Stimulated activated naive CD8-positive, alpha-beta T cell treated with anti-CD3 and anti-CD28 coated beads, Interleukin-15, amount 100 ng/mL, for 72 hours (primary cell): ENCODE measurements around the gene TPPP.

Experiments
- ATAC-seq: fragments of 150-1000 bp; cut with Tn5 transposase; 2 replicates; pipeline ENCODE4 v1.10.0; 2021; ENCODE audit warnings: mild to moderate bottlenecking, moderate library complexity
- DNase-seq, 2 donors: peaks; one replicate each; pipeline ENCODE4 v3.0.0; 2021 to 2022
- H3K27ac Mint-ChIP-seq, 2 donors: one replicate each; pipeline ENCODE4 v1.8.0; 2022; ENCODE audit warnings: mild to moderate bottlenecking in 2 of 2, mixed read lengths in 2 of 2, moderate library complexity in 2 of 2
- H3K27me3 Mint-ChIP-seq: one replicate; pipeline ENCODE4 v1.8.0; 2022; ENCODE audit warnings: mixed read lengths
- H3K4me1 Mint-ChIP-seq: one replicate; pipeline ENCODE4 v1.8.0; 2022; ENCODE audit warnings: mild to moderate bottlenecking, mixed read lengths
- H3K4me3 Mint-ChIP-seq, 2 donors: one replicate each; pipeline ENCODE4 v1.8.0; 2022; ENCODE audit warnings: mild to moderate bottlenecking in 2 of 2, mixed read lengths in 2 of 2, moderate library complexity in 1 of 2
- H3K9me3 Mint-ChIP-seq, 2 donors: one replicate each; pipeline ENCODE4 v1.8.0; 2022; ENCODE audit warnings: mixed read lengths in 2 of 2

The TPPP gene

DNA sequence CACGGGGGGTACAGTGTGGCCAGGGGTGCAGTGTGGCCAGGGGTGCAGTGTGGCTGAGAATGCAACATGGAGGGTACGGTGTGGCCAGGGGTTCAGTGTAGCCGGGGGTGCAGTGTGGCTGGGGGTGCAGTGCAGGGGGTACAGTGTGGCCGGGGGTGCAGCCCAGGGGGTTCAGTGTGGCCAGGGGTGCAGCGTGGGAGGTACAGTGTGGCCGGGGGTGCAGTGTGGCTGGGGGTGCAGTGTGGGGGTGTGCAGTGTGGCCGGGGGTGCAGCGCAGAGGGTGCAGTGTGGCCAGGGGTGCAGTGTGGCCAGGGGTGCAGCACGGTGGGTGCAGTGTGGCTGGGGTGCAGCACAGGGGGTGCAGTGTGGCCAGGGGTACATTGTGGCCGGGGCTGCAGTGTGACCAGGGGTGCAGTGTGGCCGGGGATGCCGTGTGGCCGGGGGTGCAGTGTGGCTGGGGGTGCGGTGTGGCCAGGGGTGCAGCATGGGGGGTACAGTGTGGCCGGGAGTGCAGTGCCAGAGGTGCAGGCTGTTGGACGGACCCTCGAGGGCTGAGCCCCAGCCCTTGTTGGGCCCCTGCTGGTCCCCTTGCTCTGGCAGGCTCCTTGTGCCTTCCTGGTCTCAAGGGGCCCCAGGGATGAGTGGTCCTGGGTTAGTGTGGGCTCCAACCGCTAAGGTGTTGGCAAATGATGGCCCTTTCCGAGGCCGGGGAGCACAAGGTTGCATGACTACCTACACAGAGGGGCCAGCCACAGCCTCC is 17.9 kb downstream of the TPPP start:
- ATAC-seq = peak; percentile 15
- Mint-ChIP-seq H3K27me3 (peaks cover 47% of the 10 kb centered on the region), H3K9me3 (no peaks in the 10 kb centered on the region), H3K27ac (no peak overlapping the region), H3K4me3 (no peak overlapping the region), H3K4me1 (peaks cover 25% of the 10 kb centered on the region)
- DNase-seq = peak in 1 of 2 donors; percentile 9

DNA sequence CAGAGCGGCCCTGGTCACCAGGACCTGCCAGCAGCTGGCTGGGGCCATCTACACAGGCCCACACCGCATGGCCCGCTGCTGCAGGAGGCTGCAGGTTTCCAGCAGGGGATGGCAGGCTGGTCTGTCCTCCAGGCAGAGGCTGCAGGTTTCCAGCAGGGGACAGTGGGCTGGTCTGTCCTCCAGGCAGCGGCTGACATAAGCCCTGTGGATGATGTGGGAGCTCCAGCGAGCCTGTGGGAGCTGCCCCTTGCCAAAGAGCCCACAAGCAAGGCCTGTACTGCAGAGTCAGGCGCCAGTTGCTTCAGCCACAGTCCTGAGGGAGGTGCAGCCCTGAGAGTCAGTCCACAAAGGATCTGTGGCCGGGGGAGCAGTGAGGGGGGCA is 18.5 kb downstream of the TPPP start:
- DNase-seq (no peak), ATAC-seq (no peak)
- peak overlapping the region in 1 of 2 donors; percentile 42 for H3K27ac Mint-ChIP-seq
- H3K27me3 Mint-ChIP-seq = peaks cover 47% of the 10 kb centered on the region
- no peak overlapping the region for H3K4me3 Mint-ChIP-seq
- H3K9me3 Mint-ChIP-seq = no peaks in the 10 kb centered on the region
- H3K4me1 Mint-ChIP-seq = peaks cover 25% of the 10 kb centered on the region

DNA sequence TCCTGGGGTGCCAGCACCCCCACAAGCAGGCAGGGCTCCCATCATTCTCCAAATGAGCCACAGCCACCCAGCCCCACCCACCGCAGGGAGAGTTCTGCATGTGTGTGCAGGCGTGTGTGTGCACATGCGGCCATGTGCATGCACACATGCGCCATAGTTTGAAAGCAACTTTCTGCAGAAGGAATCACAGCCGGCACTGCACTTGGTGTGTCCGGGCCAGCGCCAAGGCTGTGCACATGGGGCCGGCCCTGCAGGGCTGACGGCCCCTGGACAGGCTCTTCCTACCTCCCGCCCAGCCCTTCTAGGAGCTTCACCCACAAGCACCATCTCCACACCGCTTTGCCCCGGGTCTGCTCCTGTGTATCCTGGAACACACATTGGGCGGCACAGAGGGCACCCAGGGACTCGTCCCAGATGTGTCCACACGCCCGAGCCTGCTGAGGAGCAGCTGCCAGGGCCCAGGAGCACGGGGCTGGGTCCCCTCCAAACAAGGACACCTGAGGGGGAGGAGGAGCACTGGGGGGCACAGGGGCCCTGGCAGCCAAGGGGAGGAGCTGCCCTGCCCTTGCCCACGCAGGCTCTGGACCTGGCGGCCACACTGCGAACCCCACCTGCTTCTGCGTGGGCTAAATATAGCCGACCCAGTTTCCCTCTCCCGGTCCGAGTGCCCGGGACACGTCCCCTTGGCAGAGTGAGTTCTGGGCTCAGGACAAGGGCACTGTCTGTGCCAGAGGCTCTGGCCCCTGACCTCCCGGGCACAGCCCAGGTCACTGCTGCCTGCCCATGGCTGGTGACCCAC is 19.1 kb downstream of the TPPP start:
- DNase-seq = peak in 1 of 2 donors; percentile 11
- ATAC-seq = no peak
- Mint-ChIP-seq H3K4me1 (peaks cover 25% of the 10 kb centered on the region), H3K4me3 (no peak overlapping the region), H3K9me3 (no peaks in the 10 kb centered on the region), H3K27ac (no peak overlapping the region), H3K27me3 (peaks cover 47% of the 10 kb centered on the region)

DNA sequence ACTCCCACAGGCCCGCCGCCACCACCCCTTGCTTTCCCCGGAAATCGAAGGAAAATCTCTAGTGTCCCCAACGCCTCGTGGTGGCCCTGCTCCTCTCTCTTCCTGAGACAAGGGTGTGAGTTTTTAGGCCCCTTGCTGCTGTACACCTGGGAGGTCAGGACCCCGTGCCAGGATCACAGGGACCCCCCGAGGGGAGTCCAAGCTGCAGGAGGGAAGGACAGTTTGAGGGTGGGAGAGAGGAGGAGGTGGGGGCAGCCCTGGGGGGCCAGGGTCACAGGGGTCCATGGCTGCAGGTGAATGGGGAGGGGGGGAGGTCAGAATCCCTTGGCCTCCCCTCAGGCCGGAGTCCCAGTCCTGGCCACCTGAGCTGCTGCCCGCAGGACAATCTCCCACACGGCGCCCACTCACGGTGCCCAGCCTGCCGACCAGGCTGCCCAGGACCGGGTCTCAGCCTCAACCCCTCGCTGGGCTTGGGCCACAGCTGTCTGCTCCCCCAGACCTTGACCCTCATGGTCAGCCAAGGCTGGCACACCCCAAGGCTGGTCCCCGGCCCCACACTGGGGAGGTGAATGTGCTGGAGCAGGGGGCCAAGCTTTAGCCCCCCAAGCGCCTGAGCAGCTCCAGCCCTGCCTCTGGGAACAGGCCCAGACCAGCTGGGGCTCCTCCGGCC is 19.9 kb downstream of the TPPP start:
- DNase-seq (peak in 1 of 2 donors; percentile 12), ATAC-seq (no peak)
- peaks cover 47% of the 10 kb centered on the region for H3K27me3 Mint-ChIP-seq
- H3K9me3 Mint-ChIP-seq = no peaks in the 10 kb centered on the region
- H3K4me3 Mint-ChIP-seq = peak overlapping the region in 1 of 2 donors; percentile 18
- H3K4me1 Mint-ChIP-seq = peaks cover 25% of the 10 kb centered on the region
- peak overlapping the region; percentile 36 to 42 for H3K27ac Mint-ChIP-seq

DNA sequence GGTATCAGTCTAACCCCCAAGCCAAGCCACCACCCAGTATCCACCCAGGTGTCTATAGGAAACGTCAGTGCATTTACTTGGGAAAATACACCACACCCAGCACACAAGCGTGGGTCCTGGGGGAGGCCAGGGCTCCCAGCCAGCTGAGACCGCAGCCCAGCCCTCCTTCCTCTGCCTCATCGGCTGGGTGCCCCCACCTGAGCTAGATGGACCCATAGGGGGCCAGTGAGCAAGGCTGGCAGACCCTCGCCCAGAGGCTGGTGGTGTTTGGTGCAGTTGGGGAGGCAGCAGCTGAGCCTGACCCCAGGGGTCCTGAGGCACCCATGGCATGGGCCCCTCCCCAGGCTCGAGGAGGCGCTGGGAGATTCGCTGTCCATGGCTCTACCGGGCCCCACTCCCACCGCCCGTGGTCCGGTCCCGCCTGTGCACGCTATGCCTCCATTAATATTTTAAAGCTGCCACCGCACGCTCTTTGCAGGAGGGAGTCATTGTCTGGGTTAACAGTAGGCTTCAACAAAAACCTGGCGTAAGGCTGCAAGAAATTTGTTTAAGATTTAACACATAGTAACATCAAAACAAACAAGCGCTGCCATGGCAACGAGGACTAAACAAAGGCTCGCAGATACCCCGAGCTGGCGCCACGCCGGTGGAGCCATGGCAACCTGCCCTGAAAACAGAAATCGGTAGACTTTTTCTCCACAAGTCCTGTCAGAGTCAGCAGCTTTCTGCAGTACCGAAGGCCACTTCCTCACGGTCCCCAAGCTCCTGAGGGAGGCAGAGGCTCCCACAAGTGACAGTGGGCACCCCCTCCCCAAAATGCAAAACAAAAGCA is 20.6 kb downstream of the TPPP start:
- peaks cover 25% of the 10 kb centered on the region for H3K4me1 Mint-ChIP-seq
- DNase-seq (peak in 1 of 2 donors; percentile 47), ATAC-seq (no peak)
- H3K27me3 Mint-ChIP-seq = peaks cover 45% of the 10 kb centered on the region
- H3K9me3 Mint-ChIP-seq = no peaks in the 10 kb centered on the region
- H3K4me3 Mint-ChIP-seq = peak overlapping the region in 1 of 2 donors; percentile 18
- peak overlapping the region; percentile 36 to 90 for H3K27ac Mint-ChIP-seq

DNA sequence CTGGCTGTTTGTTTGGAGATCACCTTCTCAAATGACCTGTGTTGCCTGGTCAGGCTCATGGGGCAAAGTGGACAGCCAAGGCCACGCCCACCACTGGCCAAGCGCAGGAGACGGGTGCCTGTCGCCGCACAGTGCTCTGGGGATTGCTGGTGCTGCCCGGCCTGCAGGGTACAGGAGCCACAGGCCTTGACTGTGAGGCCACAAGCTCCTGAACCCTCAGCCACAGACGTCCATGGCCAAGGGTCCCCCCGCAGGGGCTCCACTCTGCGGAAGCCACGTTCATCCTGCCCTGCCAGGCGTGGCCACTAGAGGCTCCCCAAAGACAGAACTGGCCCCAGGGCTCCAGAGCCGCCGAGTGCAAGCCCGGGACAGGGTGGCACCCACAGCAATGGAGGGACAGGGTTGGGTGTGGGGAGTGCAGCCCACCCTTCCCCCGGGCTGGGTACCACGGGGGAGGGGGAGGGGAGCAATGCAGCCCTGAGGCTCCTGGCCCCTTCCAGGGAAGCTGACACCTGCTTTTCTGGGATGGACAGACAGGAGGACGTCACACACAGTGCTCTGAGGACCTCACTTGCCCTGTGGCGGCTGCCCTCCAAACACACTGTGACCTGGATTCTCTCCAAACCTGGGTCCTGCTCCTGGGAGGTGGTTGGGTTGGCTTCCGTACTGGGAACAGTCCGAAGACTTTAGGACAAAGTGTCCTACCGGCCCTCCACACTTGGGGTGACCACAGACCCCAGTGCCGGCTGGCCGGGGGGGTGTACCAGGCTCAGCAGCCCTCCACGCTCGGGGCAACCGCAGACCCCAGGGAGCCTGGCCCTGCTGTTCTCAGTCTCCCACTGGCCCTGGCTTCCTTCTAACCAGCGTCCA is 21.5 kb downstream of the TPPP start:
- DNase-seq (peak; percentile 71 to 72), ATAC-seq (peak; percentile 81)
- Mint-ChIP-seq H3K27ac (peak overlapping the region in 1 of 2 donors; percentile 90), H3K27me3 (peaks cover 37% of the 10 kb centered on the region), H3K9me3 (no peaks in the 10 kb centered on the region), H3K4me3 (no peak overlapping the region), H3K4me1 (peaks cover 25% of the 10 kb centered on the region)

DNA sequence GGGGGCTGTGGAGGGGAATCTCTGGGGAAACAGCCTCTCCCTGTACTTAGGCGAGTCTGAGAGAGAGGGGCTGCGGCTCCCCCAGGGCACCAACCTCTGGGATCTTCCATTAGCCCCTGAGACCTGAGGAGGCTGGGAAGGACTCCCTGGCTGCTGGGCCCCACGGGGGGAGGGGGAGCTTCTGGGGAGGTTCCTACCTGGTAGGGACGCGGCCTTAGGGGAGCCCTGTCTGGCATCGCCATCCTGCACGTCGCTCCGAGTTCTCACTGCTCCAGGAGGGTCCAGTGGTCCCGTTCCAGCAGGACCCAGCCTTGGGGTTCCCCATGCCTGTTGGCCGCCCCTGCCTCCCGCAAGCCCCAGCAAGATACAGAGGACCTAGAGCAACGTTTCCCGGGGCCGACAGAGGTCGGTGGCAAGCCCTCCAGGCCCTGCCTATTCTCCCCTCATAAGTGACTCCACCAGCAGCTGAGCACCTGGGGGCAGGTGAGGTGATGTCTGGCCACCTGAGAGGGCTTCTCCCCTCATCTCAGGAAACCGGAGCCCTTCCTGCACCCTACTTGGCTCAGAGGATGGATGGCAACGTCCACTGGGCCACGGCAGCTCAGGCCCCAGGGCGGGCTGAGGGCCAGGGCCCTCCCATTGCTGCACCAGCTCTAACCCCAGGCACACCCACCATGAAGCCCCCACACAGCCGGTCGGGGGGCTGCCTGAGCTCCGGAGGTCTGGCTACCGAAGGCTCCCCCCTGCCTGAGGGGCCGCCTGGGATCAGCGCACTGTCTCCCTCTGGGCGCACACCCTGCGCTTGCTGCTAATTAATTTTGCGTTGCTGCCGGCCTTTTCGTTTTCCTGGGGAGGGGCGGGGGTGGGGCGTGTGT is 22.5 kb downstream of the TPPP start:
- Mint-ChIP-seq H3K9me3 (no peaks in the 10 kb centered on the region), H3K27ac (no peak overlapping the region)

DNA sequence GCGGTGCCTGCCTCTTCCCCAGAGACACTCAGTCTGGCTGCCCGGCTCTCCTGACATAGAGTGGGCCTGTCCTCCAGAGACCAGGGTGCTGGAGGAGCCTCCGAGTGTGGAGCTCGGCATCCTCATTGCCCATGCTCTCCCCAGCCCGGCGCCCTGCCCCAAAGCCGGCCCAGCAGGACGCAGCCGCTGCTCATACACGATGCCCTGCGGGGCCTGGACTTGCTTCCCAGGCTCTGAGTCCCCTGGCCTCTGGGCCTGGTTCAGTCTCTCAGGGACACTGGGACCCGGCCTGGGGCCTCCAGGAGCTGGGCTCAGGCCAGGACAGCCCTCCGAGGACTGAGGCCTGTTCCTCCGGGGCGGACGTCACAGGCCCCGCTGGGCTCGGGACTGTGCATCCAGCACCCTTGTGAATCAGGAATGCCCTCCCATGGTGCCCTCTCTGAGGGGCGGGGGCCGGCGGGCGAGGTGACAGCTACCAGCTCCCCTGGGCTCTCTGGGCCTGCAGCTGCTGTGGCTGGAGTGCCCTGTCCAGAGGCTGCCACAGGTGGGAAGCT is 23.2 kb downstream of the TPPP start:
- no peak for ATAC-seq
- H3K27me3 Mint-ChIP-seq = peaks cover 26% of the 10 kb centered on the region
- peak overlapping the region in 1 of 2 donors; percentile 42 for H3K27ac Mint-ChIP-seq
- peaks cover 25% of the 10 kb centered on the region for H3K4me1 Mint-ChIP-seq
- DNase-seq = no peak
- H3K9me3 Mint-ChIP-seq = no peaks in the 10 kb centered on the region
- H3K4me3 Mint-ChIP-seq = no peak overlapping the region

More for the DNA sequence above, 22.5 kb downstream of the TPPP start:
- no peak overlapping the region for H3K4me3 Mint-ChIP-seq
- DNase-seq (peak in 1 of 2 donors; percentile 15), ATAC-seq (no peak)
- peaks cover 25% of the 10 kb centered on the region for H3K4me1 Mint-ChIP-seq
- peaks cover 26% of the 10 kb centered on the region for H3K27me3 Mint-ChIP-seq

DNA sequence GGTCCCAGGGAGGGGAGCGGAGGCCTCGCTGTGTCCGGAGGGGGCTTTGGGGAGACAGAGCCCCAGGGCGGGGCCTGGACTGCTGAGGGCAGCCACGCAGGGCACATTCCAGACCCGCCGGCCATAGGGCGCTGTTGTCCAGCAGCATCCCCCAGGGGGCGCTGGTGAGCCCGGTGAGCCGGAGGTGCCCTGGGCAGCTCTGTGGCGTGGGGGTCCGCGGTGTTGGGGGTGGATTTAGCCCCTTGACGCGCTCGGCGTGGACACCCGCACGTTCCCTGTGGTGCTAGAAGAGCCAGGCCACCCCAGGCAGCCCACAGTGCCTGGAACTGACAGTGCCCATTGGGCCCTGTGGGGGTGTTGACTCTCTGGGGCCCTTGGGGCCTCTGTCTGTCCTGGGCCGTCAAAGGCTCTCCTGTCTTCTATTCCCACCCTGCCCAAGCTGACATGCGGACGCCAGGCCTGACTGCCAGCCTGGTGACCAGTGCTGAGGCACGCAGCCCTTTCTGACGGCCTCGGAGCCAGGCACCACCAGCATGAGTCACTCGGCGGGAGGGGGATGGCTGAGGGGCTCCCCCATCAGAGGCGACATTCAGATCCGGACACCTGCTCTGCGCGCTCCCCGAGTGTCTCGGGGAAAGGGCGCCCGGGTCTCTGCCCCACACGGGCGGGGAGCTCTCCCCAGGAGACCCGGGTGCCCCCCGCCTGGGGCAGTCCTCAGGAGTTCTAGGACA is 23.9 kb downstream of the TPPP start:
- Mint-ChIP-seq H3K4me3 (no peak overlapping the region), H3K27me3 (peaks cover 24% of the 10 kb centered on the region), H3K27ac (no peak overlapping the region), H3K9me3 (no peaks in the 10 kb centered on the region), H3K4me1 (peaks cover 21% of the 10 kb centered on the region)
- ATAC-seq (peak; percentile 27), DNase-seq (peak; percentile 32 to 57)

DNA sequence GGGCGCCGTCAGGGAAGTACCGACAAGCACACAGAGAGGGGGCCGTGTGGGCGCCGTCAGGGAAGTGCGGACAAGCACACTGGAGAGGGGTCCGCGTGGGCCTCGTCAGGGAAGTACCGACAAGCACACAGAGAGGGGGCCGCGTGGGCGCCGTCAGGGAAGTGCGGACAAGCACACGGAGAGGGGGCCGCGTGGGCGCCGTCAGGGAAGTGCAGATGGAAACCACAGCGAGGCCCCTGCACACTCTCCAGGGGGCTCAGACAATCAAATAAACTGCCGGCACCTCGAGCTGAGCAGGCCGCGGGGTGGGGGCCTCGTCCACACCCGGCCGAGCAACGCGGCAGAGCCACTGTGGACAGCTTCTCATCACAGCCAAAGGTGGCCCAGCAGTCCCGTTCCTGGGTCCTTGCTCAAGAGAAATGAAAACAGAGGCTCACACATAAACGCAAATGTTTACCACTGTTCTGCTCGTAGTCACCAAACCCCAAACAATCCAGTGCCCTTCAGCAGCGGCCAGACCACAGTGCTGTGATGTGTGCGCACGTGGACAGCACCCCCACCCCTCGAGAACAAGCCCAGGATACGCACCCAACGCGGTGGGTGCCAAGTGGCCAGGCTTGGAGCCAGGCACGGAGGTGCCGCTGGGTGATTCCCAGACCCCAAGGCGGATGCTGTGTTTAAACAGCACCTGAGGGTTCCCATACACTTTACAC is 24.7 kb downstream of the TPPP start:
- DNase-seq (no peak), ATAC-seq (no peak)
- peaks cover 15% of the 10 kb centered on the region for H3K4me1 Mint-ChIP-seq
- H3K9me3 Mint-ChIP-seq = no peaks in the 10 kb centered on the region
- H3K27ac Mint-ChIP-seq = no peak overlapping the region
- peaks cover 16% of the 10 kb centered on the region for H3K27me3 Mint-ChIP-seq
- H3K4me3 Mint-ChIP-seq = no peak overlapping the region

DNA sequence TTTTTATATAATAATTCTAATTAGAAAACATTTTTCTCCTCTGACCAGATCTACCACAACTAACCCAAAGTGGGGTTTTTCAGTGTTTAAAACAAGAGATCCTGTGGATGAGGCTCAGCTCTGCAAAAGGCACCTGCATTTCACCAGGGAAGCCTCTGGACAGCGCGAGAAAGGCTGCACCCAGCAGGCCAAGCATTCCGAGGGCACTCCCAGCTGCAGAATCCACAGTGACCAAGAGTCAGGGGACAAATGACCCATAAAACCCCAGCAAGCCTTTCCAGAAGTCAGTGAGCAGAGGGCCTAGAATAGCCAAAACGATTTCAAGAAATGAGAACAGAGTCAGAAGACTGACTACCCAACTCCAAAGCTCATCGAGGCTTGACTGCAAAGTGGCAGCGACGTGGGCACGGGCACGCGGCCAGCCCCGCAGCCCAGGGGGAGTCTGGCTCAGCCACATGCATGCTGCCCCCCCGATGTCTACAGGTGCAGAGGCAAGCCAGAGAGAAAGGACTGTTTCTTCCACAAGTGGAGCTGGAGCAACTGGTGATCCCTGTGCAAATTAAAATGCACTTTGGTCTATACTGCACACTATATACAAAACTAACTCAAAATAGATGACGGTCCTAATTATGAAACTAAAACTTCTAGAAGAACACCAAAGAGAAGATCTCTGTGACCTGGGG is 26.2 kb downstream of the TPPP start:
- H3K27ac Mint-ChIP-seq = no peak overlapping the region

More for the DNA sequence above, 26.2 kb downstream of the TPPP start:
- no peak overlapping the region for H3K4me3 Mint-ChIP-seq
- ATAC-seq (no peak), DNase-seq (no peak)
- peaks cover under 1% of the 10 kb centered on the region for H3K27me3 Mint-ChIP-seq
- peaks cover 1% of the 10 kb centered on the region for H3K4me1 Mint-ChIP-seq
- no peaks in the 10 kb centered on the region for H3K9me3 Mint-ChIP-seq
